ENCODE measurements around the gene CES1. TPM values are rescaled to one million over a fixed set of nuclear protein-coding genes. Genes with fewer than 3 reads are reported as not detected.
"Not testable (repeated sequence)": the region's sequence is repeated elsewhere in the genome, so short reads cannot be mapped to it uniquely, and the experiment has no call there.

Gene CES1
- total and polyA plus RNA-seq, 5 donors from 2014 or later = 0.33 to 3.5 (median 1.0) TPM; not detected in 1

DNA sequence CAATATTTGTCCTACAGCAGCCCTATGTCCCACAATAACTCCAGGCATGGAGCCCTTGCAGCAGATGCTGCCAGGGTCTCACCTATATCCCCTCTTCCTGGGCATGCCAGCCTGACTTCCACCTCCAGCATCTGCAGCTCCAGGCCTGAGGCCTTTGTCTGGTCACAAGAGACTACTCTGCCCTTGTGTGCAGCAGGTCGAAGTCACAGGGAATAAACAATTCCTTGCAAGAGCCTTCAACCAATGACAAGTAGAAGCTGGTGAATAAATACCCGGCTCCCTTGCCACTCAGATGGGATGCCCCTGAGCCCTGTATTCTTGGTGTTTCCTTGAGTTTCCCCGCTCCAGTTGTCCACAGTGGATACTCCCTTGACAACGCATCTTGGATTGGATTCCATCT is 23.0 kb downstream of the CES1 start:
- Histone ChIP-seq H3K4me3 (ENCODE audit: low read depth, low read length) (no peak overlapping the region), H3K4me1 (ENCODE audit: control insufficient read depth, insufficient read depth, low read length, poor library complexity, severe bottlenecking) (no peaks in the 10 kb centered on the region), H3K27ac (ENCODE audit: insufficient read depth, low read length, poor library complexity, severe bottlenecking) (no peak overlapping the region), H3K36me3 (ENCODE audit: control insufficient read depth, insufficient read depth, low read length) (no peaks in the 10 kb centered on the region), H3K27me3 (ENCODE audit: control insufficient read depth, insufficient read depth, low read length) (no peaks in the 10 kb centered on the region), H3K9me3 (ENCODE audit: control insufficient read depth in 2 of 2, low read length in 2 of 2) (no peaks in the 10 kb centered on the region)
- no peak for DNase-seq
- no peak for ATAC-seq (ENCODE audit: low read depth in 2 of 2)
- Mint-ChIP-seq H3K9me3 (peaks cover 0 to 2% (median 0%) of the 10 kb centered on the region in 7 donors), H3K27ac (no peak overlapping the region), H3K36me3 (no peaks in the 10 kb centered on the region), H3K27me3 (peaks cover 9% of the 10 kb centered on the region), H3K4me1 (no peaks in the 10 kb centered on the region), H3K4me3 (no peak overlapping the region)

DNA sequence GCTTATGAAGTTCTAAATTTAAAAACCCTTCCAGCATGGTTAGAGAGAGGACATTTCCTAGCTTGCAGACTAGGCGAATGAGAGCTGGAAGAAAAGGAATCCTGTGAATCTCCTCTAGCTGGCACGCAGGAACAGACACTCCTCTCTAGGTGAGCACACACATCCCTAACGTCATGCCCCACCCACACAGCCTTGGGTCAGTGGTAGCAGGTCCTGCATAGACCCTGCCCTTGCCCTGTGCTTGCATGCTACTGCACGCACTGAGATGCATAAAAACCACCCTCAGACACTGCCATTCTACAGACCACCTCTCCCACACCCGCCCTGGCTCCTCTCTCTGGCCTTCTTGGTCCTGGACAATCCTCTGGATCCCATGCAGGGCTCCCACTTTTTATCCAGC is 23.5 kb downstream of the CES1 start:
- Mint-ChIP-seq H3K9me3 (peaks cover 0 to 2% (median 0%) of the 10 kb centered on the region in 7 donors), H3K4me3 (no peak overlapping the region)
- no peaks in the 10 kb centered on the region for H3K36me3 ChIP-seq (ENCODE audit: control insufficient read depth, insufficient read depth, low read length)

GRCh38 chr16:55808286-55808685 is 24.6 kb downstream of the CES1 start:
- H3K27ac Mint-ChIP-seq = not testable (repeated sequence)

More for the DNA sequence above, 23.5 kb downstream of the CES1 start:
- Mint-ChIP-seq H3K27ac (no peak overlapping the region), H3K27me3 (peaks cover 9% of the 10 kb centered on the region), H3K36me3 (no peaks in the 10 kb centered on the region), H3K4me1 (no peaks in the 10 kb centered on the region)
- no peak overlapping the region for H3K4me3 ChIP-seq (ENCODE audit: low read depth, low read length)
- H3K4me1 ChIP-seq (ENCODE audit: control insufficient read depth, insufficient read depth, low read length, poor library complexity, severe bottlenecking) = no peaks in the 10 kb centered on the region
- H3K27me3 ChIP-seq (ENCODE audit: control insufficient read depth, insufficient read depth, low read length) = no peaks in the 10 kb centered on the region
- ATAC-seq (ENCODE audit: low read depth in 2 of 2) (no peak), DNase-seq (no peak)
- no peaks in the 10 kb centered on the region for H3K9me3 ChIP-seq (ENCODE audit: control insufficient read depth in 2 of 2, low read length in 2 of 2)
- no peak overlapping the region for H3K27ac ChIP-seq (ENCODE audit: insufficient read depth, low read length, poor library complexity, severe bottlenecking)

DNA sequence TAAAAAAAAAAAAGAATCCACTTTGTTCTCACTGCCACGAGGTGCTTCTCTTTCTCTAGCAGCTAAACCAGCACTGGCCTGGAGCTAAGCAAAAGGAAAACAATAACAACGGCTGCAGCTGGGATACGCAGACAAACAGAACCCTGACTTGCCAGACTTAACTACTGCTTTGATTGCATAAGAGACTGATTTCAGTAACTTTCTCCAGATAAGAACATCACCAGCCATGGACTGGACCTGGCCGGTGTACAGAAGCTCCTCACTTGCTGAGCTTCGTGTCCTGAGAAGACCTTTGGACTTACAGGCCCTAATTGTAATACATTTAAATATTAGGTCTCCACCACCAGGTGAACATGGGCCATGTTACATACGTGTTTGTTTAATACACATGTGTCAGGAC is 27.8 kb downstream of the CES1 start:
- not testable (repeated sequence) for H3K36me3 ChIP-seq (ENCODE audit: control insufficient read depth, insufficient read depth, low read length); H3K4me3 Mint-ChIP-seq; H3K4me1 Mint-ChIP-seq; H3K27ac ChIP-seq (ENCODE audit: insufficient read depth, low read length, poor library complexity, severe bottlenecking); H3K27me3 ChIP-seq (ENCODE audit: control insufficient read depth, insufficient read depth, low read length); H3K9me3 Mint-ChIP-seq; ATAC-seq (ENCODE audit: low read depth in 2 of 2); DNase-seq; H3K4me1 ChIP-seq (ENCODE audit: control insufficient read depth, insufficient read depth, low read length, poor library complexity, severe bottlenecking); H3K27me3 Mint-ChIP-seq; H3K4me3 ChIP-seq (ENCODE audit: low read depth, low read length); H3K36me3 Mint-ChIP-seq; H3K9me3 ChIP-seq (ENCODE audit: control insufficient read depth in 2 of 2, low read length in 2 of 2); H3K27ac Mint-ChIP-seq

More at GRCh38 chr16:55808286-55808685, 24.6 kb downstream of the CES1 start:
- H3K4me3 ChIP-seq (ENCODE audit: low read depth, low read length); H3K9me3 Mint-ChIP-seq; H3K27me3 ChIP-seq (ENCODE audit: control insufficient read depth, insufficient read depth, low read length); H3K27me3 Mint-ChIP-seq; H3K27ac ChIP-seq (ENCODE audit: insufficient read depth, low read length, poor library complexity, severe bottlenecking); H3K36me3 ChIP-seq (ENCODE audit: control insufficient read depth, insufficient read depth, low read length); DNase-seq; H3K9me3 ChIP-seq (ENCODE audit: control insufficient read depth in 2 of 2, low read length in 2 of 2); H3K4me1 ChIP-seq (ENCODE audit: control insufficient read depth, insufficient read depth, low read length, poor library complexity, severe bottlenecking); ATAC-seq (ENCODE audit: low read depth in 2 of 2); H3K4me1 Mint-ChIP-seq; H3K36me3 Mint-ChIP-seq; H3K4me3 Mint-ChIP-seq: not testable (repeated sequence)

GRCh38 chr16:55803681-55804080 is 29.2 kb downstream of the CES1 start:
- H3K27me3 Mint-ChIP-seq; H3K36me3 ChIP-seq (ENCODE audit: control insufficient read depth, insufficient read depth, low read length); H3K4me1 ChIP-seq (ENCODE audit: control insufficient read depth, insufficient read depth, low read length, poor library complexity, severe bottlenecking); H3K9me3 ChIP-seq (ENCODE audit: control insufficient read depth in 2 of 2, low read length in 2 of 2); DNase-seq; H3K36me3 Mint-ChIP-seq; ATAC-seq (ENCODE audit: low read depth in 2 of 2); H3K27me3 ChIP-seq (ENCODE audit: control insufficient read depth, insufficient read depth, low read length); H3K27ac ChIP-seq (ENCODE audit: insufficient read depth, low read length, poor library complexity, severe bottlenecking); H3K4me3 ChIP-seq (ENCODE audit: low read depth, low read length); H3K27ac Mint-ChIP-seq; H3K4me3 Mint-ChIP-seq; H3K4me1 Mint-ChIP-seq; H3K9me3 Mint-ChIP-seq: not testable (repeated sequence)

GRCh38 chr16:55792934-55793374 is 39.9 kb downstream of the CES1 start:
- H3K27me3 ChIP-seq (ENCODE audit: control insufficient read depth, insufficient read depth, low read length); H3K4me1 ChIP-seq (ENCODE audit: control insufficient read depth, insufficient read depth, low read length, poor library complexity, severe bottlenecking); H3K4me3 ChIP-seq (ENCODE audit: low read depth, low read length); H3K27ac ChIP-seq (ENCODE audit: insufficient read depth, low read length, poor library complexity, severe bottlenecking); H3K36me3 Mint-ChIP-seq; H3K27ac Mint-ChIP-seq; H3K36me3 ChIP-seq (ENCODE audit: control insufficient read depth, insufficient read depth, low read length); ATAC-seq (ENCODE audit: low read depth in 2 of 2); H3K27me3 Mint-ChIP-seq; H3K4me1 Mint-ChIP-seq; H3K4me3 Mint-ChIP-seq; DNase-seq; H3K9me3 ChIP-seq (ENCODE audit: control insufficient read depth in 2 of 2, low read length in 2 of 2); H3K9me3 Mint-ChIP-seq: not testable (repeated sequence)

GRCh38 chr16:55791512-55791911 is 41.4 kb downstream of the CES1 start:
- H3K4me1 ChIP-seq (ENCODE audit: control insufficient read depth, insufficient read depth, low read length, poor library complexity, severe bottlenecking); H3K36me3 ChIP-seq (ENCODE audit: control insufficient read depth, insufficient read depth, low read length); H3K4me3 Mint-ChIP-seq; ATAC-seq (ENCODE audit: low read depth in 2 of 2); H3K9me3 Mint-ChIP-seq; H3K4me1 Mint-ChIP-seq; H3K9me3 ChIP-seq (ENCODE audit: control insufficient read depth in 2 of 2, low read length in 2 of 2); H3K27me3 Mint-ChIP-seq; H3K36me3 Mint-ChIP-seq; DNase-seq; H3K27ac Mint-ChIP-seq; H3K27ac ChIP-seq (ENCODE audit: insufficient read depth, low read length, poor library complexity, severe bottlenecking); H3K27me3 ChIP-seq (ENCODE audit: control insufficient read depth, insufficient read depth, low read length); H3K4me3 ChIP-seq (ENCODE audit: low read depth, low read length): not testable (repeated sequence)

DNA sequence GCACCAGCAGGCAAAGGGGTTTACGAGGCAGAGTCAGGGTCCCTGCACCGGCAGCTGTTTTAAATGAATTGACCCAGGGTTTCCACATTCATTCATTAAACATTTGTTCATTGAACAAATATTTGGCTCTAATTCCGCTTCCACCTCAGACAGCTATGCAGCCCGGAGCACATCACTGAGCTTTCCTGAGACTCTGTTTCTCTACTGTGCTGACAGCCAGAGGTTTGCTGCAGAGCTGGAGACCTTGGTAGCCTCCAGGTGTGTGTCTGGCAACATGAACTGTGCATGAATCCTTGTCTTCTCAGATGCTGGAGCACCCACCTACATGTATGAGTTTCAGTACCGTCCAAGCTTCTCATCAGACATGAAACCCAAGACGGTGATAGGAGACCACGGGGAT is 42.7 kb downstream of the CES1 start:
- H3K9me3 ChIP-seq (ENCODE audit: control insufficient read depth in 2 of 2, low read length in 2 of 2); H3K9me3 Mint-ChIP-seq; H3K27me3 Mint-ChIP-seq; H3K27me3 ChIP-seq (ENCODE audit: control insufficient read depth, insufficient read depth, low read length); H3K27ac ChIP-seq (ENCODE audit: insufficient read depth, low read length, poor library complexity, severe bottlenecking); ATAC-seq (ENCODE audit: low read depth in 2 of 2); H3K36me3 ChIP-seq (ENCODE audit: control insufficient read depth, insufficient read depth, low read length); H3K4me3 ChIP-seq (ENCODE audit: low read depth, low read length); H3K27ac Mint-ChIP-seq; H3K4me1 Mint-ChIP-seq; H3K4me3 Mint-ChIP-seq; H3K4me1 ChIP-seq (ENCODE audit: control insufficient read depth, insufficient read depth, low read length, poor library complexity, severe bottlenecking); H3K36me3 Mint-ChIP-seq; DNase-seq: not testable (repeated sequence)
